HG02852 (cell line): ENCODE measurements around the gene CSNK1D.
A peak's percentile ranks its signal among the peaks of the same experiment; 100 is the strongest.

Experiments used
- ATAC-seq: cut with Tn5 transposase; IDR thresholded peaks from one replicate; pipeline ENCODE4 v1.9.1; 2021; ENCODE audit warnings: mild to moderate bottlenecking, moderate library complexity; ENCODE audit not compliant: unreplicated experiment

CSNK1D gene

GRCh38 chr17:82296511-82297279 is 23.2 kb upstream of the CSNK1D start:
- no peak for ATAC-seq

- no peak for ATAC-seq
These were observed 21.9 kb upstream of the CSNK1D start for GRCh38 chr17:82295472-82295814.

GRCh38 chr17:82294064-82294773 is 20.7 kb upstream of the CSNK1D start:
- ATAC-seq, result no peak

- ATAC-seq, result peak; percentile 95
These were observed 19.0 kb upstream of the CSNK1D start for GRCh38 chr17:82292251-82293154.

- no peak for ATAC-seq
These were observed 18.2 kb upstream of the CSNK1D start for GRCh38 chr17:82291582-82292250.

- no peak for ATAC-seq
These were observed 14.6 kb upstream of the CSNK1D start for GRCh38 chr17:82287868-82288801.

GRCh38 chr17:82287013-82287867 is 13.7 kb upstream of the CSNK1D start:
- ATAC-seq, result no peak

- ATAC-seq, result no peak
These were observed 11.6 kb upstream of the CSNK1D start for GRCh38 chr17:82285141-82285540.

- no peak for ATAC-seq
These were observed 9.8 kb upstream of the CSNK1D start for GRCh38 chr17:82283208-82283749.

GRCh38 chr17:82282239-82283207 is 9.0 kb upstream of the CSNK1D start:
- ATAC-seq, result no peak

- ATAC-seq, result no peak
These were observed 8.2 kb upstream of the CSNK1D start for GRCh38 chr17:82281502-82282238.

GRCh38 chr17:82281076-82281475 is 7.6 kb upstream of the CSNK1D start:
- no peak for ATAC-seq

GRCh38 chr17:82280537-82280936 is 7.0 kb upstream of the CSNK1D start:
- no peak for ATAC-seq

GRCh38 chr17:82278786-82279391 is 5.4 kb upstream of the CSNK1D start:
- no peak for ATAC-seq

GRCh38 chr17:82278308-82278707 is 4.8 kb upstream of the CSNK1D start:
- no peak for ATAC-seq

GRCh38 chr17:82277851-82278250 is 4.4 kb upstream of the CSNK1D start:
- ATAC-seq, result no peak
